ENCODE data around the gene DIS3L2.
"Not testable (repeated sequence)": the region's sequence is repeated elsewhere in the genome, so short reads cannot be mapped to it uniquely, and the experiment has no call there.

The DIS3L2 gene

GRCh38 chr2:232307854-232308253 lies 346.3 kb downstream of the DIS3L2 start:
- no peak for TF ChIP-seq CTCF (IDR thresholded peaks at IDR 0.05; ENCODE audit: insufficient read depth, low read depth, low read length, missing control alignments)
- H3K4me3 ChIP-seq (ENCODE audit: low read length): no peak overlapping the region
- DNase-seq (ENCODE audit: low read depth): no peak

- DNase-seq (ENCODE audit: low read depth): no peak
- no peak for TF ChIP-seq CTCF (IDR thresholded peaks at IDR 0.05; ENCODE audit: insufficient read depth, low read depth, low read length, missing control alignments)
- no peak overlapping the region for H3K4me3 ChIP-seq (ENCODE audit: low read length)
These were observed 347.5 kb downstream of the DIS3L2 start for GRCh38 chr2:232308986-232309385.

GRCh38 chr2:232309592-232309991 lies 348.1 kb downstream of the DIS3L2 start:
- H3K4me3 ChIP-seq (ENCODE audit: low read length): no peak overlapping the region
- TF ChIP-seq CTCF (IDR thresholded peaks at IDR 0.05; ENCODE audit: insufficient read depth, low read depth, low read length, missing control alignments): no peak
- DNase-seq (ENCODE audit: low read depth): no peak

- no peak for TF ChIP-seq CTCF (IDR thresholded peaks at IDR 0.05; ENCODE audit: insufficient read depth, low read depth, low read length, missing control alignments)
- no peak overlapping the region for H3K4me3 ChIP-seq (ENCODE audit: low read length)
- DNase-seq (ENCODE audit: low read depth): no peak
These were observed 348.6 kb downstream of the DIS3L2 start for GRCh38 chr2:232310121-232310520.

- TF ChIP-seq CTCF (IDR thresholded peaks at IDR 0.05; ENCODE audit: insufficient read depth, low read depth, low read length, missing control alignments): no peak
- no peak for DNase-seq (ENCODE audit: low read depth)
- H3K4me3 ChIP-seq (ENCODE audit: low read length): no peak overlapping the region
These were observed 349.2 kb downstream of the DIS3L2 start for GRCh38 chr2:232310696-232311095.

- H3K4me3 ChIP-seq (ENCODE audit: low read length); DNase-seq (ENCODE audit: low read depth): not testable (repeated sequence)
These were observed 352.1 kb downstream of the DIS3L2 start for GRCh38 chr2:232313645-232314044.

GRCh38 chr2:232315049-232315922 lies 353.8 kb downstream of the DIS3L2 start:
- TF ChIP-seq CTCF (IDR thresholded peaks at IDR 0.05; ENCODE audit: insufficient read depth, low read depth, low read length, missing control alignments): peak; percentile 71
- no peak overlapping the region for H3K4me3 ChIP-seq (ENCODE audit: low read length)
- peak; percentile 97 for DNase-seq (ENCODE audit: low read depth)
